ENCODE results near the gene WT1.

WT1 gene

DNA sequence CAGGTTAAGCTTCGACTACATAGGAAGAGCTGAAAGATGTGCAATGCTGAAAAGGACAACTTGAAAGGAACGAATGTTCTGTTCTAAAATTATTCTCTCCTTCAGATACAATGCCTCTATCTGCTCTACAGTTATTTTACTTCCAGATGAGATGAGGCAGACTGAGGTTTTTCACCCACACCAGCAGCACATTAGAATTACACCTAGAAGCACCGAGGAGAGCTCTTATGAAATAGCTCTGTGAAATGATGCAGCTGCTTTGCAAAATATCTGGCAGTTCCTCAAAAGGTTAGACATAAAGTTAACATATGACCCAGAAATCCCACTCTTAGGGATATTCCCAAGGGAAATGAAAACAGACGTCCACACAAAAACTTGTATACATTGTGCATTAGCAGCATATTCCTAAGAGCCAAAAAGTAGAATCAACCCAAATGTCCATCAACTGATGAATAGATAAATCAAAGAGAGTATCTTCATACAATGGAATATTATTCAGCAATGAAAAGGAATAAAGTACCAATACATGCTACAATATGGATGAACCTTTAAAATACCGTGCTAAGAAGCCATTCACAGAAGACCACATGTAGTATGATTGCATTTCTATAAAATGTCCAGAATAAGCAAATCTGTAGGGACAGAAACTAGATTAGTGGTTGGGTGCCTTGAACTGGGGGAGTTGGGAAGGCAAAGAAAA, 34.5 kb downstream of the WT1 start (continued):
- TF ChIP-seq, protein P1, sequence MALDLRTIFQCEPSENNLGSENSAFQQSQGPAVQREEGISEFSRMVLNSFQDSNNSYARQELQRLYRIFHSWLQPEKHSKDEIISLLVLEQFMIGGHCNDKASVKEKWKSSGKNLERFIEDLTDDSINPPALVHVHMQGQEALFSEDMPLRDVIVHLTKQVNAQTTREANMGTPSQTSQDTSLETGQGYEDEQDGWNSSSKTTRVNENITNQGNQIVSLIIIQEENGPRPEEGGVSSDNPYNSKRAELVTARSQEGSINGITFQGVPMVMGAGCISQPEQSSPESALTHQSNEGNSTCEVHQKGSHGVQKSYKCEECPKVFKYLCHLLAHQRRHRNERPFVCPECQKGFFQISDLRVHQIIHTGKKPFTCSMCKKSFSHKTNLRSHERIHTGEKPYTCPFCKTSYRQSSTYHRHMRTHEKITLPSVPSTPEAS (tag by site-specific recombination; IDR thresholded peaks at IDR 0.05) = no peak
- TF ChIP-seq ZNF571 (tag by site-specific recombination; IDR thresholded peaks at IDR 0.05) (no peak), ZNF266 (tag by site-specific recombination; IDR thresholded peaks at IDR 0.05; ENCODE audit: low read depth) (no peak), ZNF248 (tag by site-specific recombination; IDR thresholded peaks at IDR 0.05) (no peak), ZNF146 (tag by site-specific recombination; IDR thresholded peaks at IDR 0.05) (peak; percentile 78)
- TF ChIP-seq, protein P2, sequence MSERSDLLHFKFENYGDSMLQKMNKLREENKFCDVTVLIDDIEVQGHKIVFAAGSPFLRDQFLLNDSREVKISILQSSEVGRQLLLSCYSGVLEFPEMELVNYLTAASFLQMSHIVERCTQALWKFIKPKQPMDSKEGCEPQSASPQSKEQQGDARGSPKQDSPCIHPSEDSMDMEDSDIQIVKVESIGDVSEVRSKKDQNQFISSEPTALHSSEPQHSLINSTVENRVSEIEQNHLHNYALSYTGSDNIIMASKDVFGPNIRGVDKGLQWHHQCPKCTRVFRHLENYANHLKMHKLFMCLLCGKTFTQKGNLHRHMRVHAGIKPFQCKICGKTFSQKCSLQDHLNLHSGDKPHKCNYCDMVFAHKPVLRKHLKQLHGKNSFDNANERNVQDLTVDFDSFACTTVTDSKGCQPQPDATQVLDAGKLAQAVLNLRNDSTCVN (tag by site-specific recombination; optimal IDR thresholded peaks at IDR 0.05) = no peak

- H3K9me3 ChIP-seq (ENCODE audit: control insufficient read depth, insufficient read depth, low read depth, low read length) = no peaks in the 10 kb centered on the region
- POLR2A ChIA-PET = interaction anchor here (0.6 kb wide), 1 partner anchor 75 kb away, joined by 7 read pairs; no protein-coding TSS in a partner anchor
- no peaks in the 10 kb centered on the region for H3K36me3 ChIP-seq (ENCODE audit: control insufficient read depth in 2 of 2, insufficient read depth in 1 of 2, low read length in 2 of 2)
- H3K27ac ChIP-seq (ENCODE audit: extremely low read depth, low read depth, low read length) = no peak overlapping the region
- H3K4me1 ChIP-seq (ENCODE audit: control insufficient read depth, insufficient read depth, low read length) = no peaks in the 10 kb centered on the region
- CTCF ChIA-PET = interaction anchor here (0.6 kb wide), 1 partner anchor 296 kb away, joined by 4 read pairs; no protein-coding TSS in a partner anchor
- no peak for TF ChIP-seq SP7 (tag by site-specific recombination; IDR thresholded peaks at IDR 0.05)
- TF ChIP-seq ZIC2 (tag by site-specific recombination; IDR thresholded peaks at IDR 0.05) = no peak
- TF ChIP-seq ZNF488 (tag by site-specific recombination; IDR thresholded peaks at IDR 0.05) = no peak
- no peak for TF ChIP-seq ZNF19 (tag by site-specific recombination; IDR thresholded peaks at IDR 0.05; ENCODE audit: low read depth)
- TF ChIP-seq KLF8 (tag by site-specific recombination; IDR thresholded peaks at IDR 0.05) = no peak
- TF ChIP-seq GLI2 (tag by site-specific recombination; IDR thresholded peaks at IDR 0.05; ENCODE audit: borderline replicate concordance, low read depth) = no peak
- TF ChIP-seq ZBTB6 (tag by site-specific recombination; IDR thresholded peaks at IDR 0.05) = no peak
- no peak for TF ChIP-seq ZNF514 (tag by site-specific recombination; IDR thresholded peaks at IDR 0.05)
- no peak for TF ChIP-seq ZNF596 (tag by site-specific recombination; IDR thresholded peaks at IDR 0.05)
- H3K4me3 ChIP-seq (ENCODE audit: low read depth, low read length) = no peak overlapping the region
Observed at GRCh38 chr11:32400196-32400595, 35.1 kb downstream of the WT1 start.

- ChIA-PET POLR2A (no interaction called here), CTCF (interaction anchor here (1.1 kb wide), 1 partner anchor 10 kb away, joined by 5 read pairs; no protein-coding TSS in a partner anchor)
- Histone ChIP-seq H3K27ac (ENCODE audit: extremely low read depth, low read depth, low read length) (no peak overlapping the region), H3K4me1 (ENCODE audit: control insufficient read depth, insufficient read depth, low read length) (no peaks in the 10 kb centered on the region), H3K9me3 (ENCODE audit: control insufficient read depth, insufficient read depth, low read depth, low read length) (no peaks in the 10 kb centered on the region), H3K4me3 (ENCODE audit: low read depth, low read length) (no peak overlapping the region), H3K36me3 (ENCODE audit: control insufficient read depth in 2 of 2, insufficient read depth in 1 of 2, low read length in 2 of 2) (no peaks in the 10 kb centered on the region)
- no peak for TF ChIP-seq GLIS1 (tag by site-specific recombination; IDR thresholded peaks at IDR 0.05)
- TF ChIP-seq ZEB2 (tag by site-specific recombination; IDR thresholded peaks at IDR 0.05) = no peak
- no peak for TF ChIP-seq HOXC10 (CRISPR knock-in tag; IDR thresholded peaks at IDR 0.05)
- no peak for TF ChIP-seq ZSCAN30 (tag by site-specific recombination; IDR thresholded peaks at IDR 0.05)
- no peak for TF ChIP-seq ZNF146 (tag by site-specific recombination; IDR thresholded peaks at IDR 0.05)
- TF ChIP-seq ZNF423 (tag by site-specific recombination; IDR thresholded peaks at IDR 0.05) = no peak
- TF ChIP-seq, protein P3, sequence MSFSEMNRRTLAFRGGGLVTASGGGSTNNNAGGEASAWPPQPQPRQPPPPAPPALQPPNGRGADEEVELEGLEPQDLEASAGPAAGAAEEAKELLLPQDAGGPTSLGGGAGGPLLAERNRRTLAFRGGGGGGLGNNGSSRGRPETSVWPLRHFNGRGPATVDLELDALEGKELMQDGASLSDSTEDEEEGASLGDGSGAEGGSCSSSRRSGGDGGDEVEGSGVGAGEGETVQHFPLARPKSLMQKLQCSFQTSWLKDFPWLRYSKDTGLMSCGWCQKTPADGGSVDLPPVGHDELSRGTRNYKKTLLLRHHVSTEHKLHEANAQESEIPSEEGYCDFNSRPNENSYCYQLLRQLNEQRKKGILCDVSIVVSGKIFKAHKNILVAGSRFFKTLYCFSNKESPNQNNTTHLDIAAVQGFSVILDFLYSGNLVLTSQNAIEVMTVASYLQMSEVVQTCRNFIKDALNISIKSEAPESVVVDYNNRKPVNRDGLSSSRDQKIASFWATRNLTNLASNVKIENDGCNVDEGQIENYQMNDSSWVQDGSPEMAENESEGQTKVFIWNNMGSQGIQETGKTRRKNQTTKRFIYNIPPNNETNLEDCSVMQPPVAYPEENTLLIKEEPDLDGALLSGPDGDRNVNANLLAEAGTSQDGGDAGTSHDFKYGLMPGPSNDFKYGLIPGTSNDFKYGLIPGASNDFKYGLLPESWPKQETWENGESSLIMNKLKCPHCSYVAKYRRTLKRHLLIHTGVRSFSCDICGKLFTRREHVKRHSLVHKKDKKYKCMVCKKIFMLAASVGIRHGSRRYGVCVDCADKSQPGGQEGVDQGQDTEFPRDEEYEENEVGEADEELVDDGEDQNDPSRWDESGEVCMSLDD (tag by site-specific recombination; IDR thresholded peaks at IDR 0.05) = no peak
- no peak for TF ChIP-seq ZNF16 (tag by site-specific recombination; IDR thresholded peaks at IDR 0.05; ENCODE audit: low read depth)
- TF ChIP-seq, protein P4, sequence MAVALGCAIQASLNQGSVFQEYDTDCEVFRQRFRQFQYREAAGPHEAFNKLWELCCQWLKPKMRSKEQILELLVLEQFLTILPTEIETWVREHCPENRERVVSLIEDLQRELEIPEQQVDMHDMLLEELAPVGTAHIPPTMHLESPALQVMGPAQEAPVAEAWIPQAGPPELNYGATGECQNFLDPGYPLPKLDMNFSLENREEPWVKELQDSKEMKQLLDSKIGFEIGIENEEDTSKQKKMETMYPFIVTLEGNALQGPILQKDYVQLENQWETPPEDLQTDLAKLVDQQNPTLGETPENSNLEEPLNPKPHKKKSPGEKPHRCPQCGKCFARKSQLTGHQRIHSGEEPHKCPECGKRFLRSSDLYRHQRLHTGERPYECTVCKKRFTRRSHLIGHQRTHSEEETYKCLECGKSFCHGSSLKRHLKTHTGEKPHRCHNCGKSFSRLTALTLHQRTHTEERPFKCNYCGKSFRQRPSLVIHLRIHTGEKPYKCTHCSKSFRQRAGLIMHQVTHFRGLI (tag by site-specific recombination; IDR thresholded peaks at IDR 0.05) = no peak
- TF ChIP-seq ZNF112 (tag by site-specific recombination; IDR thresholded peaks at IDR 0.05) = no peak
Observed at GRCh38 chr11:32396991-32397390, 38.3 kb downstream of the WT1 start.

Measured in HEK293 (cell line).